ENCODE measurements around the gene CAST.

GRCh38 chr5:96817506-96817905 lies 155.3 kb downstream of the CAST start:
- TF ChIP-seq CTCF (IDR thresholded peaks at IDR 0.05 in 8 of 11, conservative IDR thresholded peaks at IDR 0.05 in 3 of 11) (no peak), POLR2A (IDR thresholded peaks at IDR 0.05) (no peak), POLR2AphosphoS5 (IDR thresholded peaks at IDR 0.05) (no peak)

All from spleen (tissue), 7 donors.